Activated CD4-positive, alpha-beta T cell treated with anti-CD3 and anti-CD28 coated beads, Interleukin-2, amount 50 U/mL, for 4 hours (primary cell): ENCODE results near the gene FRMPD4.

ENCODE experiments used
- DNase-seq, 2 experiments: peaks; one replicate each; pipeline ENCODE4 v3.0.0-alpha.2; 2020

Gene FRMPD4

DNA sequence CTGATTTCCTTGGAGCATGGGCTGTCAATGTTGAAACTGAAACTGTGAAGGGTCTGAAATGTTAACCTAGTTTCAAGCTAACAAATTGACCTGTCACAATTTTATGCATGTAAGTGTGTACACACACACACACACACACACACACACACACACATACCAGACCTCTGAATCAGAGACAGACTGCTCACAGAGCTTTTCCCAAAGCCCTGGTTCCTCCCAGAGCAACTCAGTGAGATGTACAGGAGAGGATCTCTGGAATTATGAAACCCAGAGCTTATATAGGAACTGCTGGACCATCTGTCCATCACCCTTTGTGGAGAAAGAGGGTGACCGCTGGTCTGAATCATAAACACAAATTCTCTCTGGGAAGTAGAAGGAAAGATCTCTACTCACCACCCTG is 424.8 kb downstream of the FRMPD4 start:
- DNase-seq = no peak

DNA sequence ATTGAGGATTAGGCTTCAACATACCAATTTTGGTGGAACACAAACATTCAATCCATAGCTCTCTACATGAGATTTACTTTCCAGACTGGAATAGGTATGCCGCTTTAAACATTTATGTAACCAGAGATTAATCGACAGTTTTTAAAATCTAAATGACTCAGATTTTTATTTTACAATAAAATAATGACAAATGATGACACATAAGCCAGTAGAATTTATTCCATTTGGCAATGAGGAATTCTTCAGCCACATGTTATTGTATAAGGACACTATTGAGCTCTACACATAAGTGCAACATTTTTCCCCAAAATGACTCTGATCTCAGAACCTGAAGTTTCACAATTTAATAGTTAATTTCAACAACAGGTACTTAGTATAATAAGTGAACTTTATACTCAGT is 425.9 kb downstream of the FRMPD4 start:
- DNase-seq = no peak

- DNase-seq = no peak
Observed at GRCh38 chrX:12567857-12568256, 429.6 kb downstream of the FRMPD4 start.

GRCh38 chrX:12570859-12571501 is 432.7 kb downstream of the FRMPD4 start:
- no peak for DNase-seq

DNA sequence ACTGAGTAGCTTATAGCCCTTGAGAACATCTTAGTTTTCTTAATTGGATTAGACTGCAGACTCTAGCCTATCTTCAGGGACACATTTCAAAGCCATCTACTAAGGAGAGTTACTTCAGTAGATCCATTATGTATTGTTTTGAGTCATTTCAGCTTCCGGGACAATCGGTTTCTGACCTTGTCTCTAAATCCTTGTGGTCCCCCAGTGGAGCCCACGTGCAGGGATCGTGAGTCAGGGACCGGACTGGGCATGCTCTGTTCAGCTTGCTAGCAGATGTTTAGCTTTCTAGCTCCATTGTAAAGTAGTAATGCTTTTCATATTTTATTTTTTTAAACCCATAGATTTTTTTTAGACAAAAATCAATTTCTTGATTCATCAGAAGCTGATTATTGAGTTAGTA is 441.0 kb downstream of the FRMPD4 start:
- no peak for DNase-seq

GRCh38 chrX:12580548-12580947 is 442.3 kb downstream of the FRMPD4 start:
- no peak for DNase-seq

GRCh38 chrX:12581546-12581945 is 443.3 kb downstream of the FRMPD4 start:
- no peak for DNase-seq

- no peak for DNase-seq
Observed at GRCh38 chrX:12582649-12583048, 444.4 kb downstream of the FRMPD4 start.

GRCh38 chrX:12583543-12583942 is 445.3 kb downstream of the FRMPD4 start:
- no peak for DNase-seq

DNA sequence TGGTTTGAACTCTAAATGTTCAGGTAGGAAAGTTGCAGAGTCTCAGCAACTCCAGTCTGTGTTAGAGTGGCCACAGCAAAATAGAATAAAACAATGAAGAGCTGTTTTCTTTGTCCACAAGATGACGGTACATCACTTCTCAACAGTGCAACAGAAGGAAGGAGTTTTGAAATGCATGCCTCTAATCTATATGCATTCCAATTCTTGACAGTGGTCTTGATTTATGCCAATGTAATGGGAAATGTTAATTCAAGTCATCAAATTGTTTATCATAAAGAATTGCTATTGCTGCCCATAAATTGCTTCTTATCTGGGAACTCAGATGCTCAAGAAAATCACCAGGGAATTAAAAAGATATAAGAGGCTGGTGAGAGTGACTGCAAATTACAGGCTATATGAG is 457.4 kb downstream of the FRMPD4 start:
- DNase-seq = no peak

DNA sequence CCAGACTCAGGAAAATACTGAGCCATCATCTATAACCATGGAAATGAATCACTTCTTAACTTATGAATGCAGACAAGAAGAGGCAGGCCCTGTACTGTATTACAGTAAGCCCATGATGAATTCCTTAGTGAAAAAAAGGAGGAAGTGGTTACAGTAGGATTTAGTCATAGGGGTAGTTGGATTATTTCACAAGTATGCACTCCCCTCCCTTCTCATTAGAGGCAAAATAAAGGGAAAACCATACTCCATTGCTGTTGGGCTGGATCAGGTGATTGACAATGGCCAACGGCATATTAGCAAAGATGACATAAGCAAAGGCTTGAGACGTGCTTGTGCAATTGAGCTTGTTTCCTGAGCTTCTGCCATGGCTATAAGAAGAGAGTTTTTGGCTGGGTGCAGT is 471.8 kb downstream of the FRMPD4 start:
- DNase-seq = no peak

DNA sequence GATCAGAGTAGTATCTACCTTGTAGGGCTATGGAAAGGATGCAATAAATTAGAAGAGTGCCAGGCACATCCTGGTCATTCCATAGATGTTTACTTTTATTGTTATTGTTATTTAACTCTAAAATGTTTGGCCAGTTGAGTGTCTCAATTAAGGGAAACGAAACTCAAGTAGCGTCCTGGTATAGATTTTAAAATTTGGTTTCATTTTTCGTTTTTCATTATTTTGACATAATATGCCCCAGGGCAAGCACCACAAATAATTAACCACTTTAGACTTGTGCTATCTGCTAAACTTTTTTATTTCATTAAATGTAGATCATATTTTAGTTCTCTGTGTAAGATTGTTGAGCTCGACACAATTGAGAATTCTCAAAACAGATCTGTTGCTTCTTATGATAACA is 473.2 kb downstream of the FRMPD4 start:
- DNase-seq = no peak

DNA sequence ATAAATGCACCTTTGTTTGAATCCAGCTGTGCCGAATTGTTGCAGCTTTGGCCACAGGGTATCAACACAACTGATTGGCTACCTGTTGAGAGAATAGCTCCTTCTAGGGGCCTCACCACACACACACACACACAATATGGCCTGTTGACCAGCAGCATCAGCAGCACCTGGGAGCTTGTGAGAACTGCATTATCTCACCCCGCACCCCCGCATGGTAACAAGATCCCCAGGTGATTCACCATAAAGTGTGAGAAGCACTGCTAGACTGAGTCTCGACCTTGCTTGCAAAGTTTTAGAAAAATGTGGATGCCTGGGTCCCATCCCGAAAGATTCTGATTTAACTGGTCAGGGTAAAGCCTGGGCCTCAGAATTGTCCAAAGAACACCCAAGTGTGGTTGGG is 476.0 kb downstream of the FRMPD4 start:
- no peak for DNase-seq

DNA sequence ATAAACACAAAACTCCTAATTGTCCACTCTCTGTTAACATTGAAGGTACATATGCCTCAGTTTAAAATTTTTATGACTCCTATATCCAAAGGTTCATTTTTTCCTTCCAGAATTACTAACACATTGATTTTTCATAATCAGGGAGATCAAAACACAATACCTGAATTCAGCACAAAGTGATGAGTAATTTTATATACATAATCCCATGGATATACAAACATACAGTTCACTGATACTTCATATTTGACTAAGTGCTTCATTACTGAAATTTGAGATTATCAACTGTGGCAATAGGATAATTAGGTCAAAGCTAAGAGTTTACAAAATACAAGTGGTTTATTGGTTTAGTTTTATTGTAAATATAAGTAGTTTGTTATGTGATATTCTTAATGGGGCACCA is 476.8 kb downstream of the FRMPD4 start:
- DNase-seq = no peak

- no peak for DNase-seq
Observed at GRCh38 chrX:12617241-12617640, 479.0 kb downstream of the FRMPD4 start.

DNA sequence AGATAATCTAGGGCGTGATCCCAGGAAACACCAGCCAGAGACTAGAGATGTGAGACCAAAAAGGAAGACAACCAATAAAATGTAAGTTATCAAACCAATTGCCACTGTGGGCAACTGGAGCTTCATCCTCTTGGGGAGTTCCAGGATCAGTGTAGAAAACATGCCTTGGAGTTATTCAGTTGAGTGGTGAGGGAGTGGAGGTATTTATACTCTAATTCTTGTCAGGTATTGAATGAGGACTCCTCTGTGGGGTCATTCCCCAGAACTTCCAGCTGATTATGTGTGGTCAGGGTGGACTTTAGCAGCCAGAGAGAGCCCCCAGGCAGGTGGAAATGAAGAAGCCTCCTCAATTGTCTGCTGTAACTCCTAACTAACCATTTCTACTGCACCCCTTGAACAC is 509.0 kb downstream of the FRMPD4 start:
- no peak for DNase-seq

DNA sequence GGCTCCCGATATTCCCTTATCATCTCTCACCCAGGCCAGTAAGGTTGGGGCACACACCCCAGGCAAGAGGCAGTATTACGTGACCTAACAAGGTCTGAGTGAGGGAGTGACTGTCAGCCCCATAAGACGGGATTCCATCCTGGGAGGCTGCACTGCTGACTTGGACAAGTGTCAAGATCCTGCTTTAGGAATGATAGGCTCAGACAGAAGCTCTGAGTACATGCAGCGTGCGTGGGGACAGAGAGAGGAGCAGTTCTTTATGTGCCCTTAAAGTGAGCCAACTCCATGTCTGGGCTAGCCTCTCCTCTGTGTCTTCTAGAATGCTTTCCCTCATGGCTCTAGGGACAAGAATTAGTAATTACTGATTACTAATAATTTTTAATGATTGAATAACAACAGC is 510.7 kb downstream of the FRMPD4 start:
- DNase-seq = no peak

DNA sequence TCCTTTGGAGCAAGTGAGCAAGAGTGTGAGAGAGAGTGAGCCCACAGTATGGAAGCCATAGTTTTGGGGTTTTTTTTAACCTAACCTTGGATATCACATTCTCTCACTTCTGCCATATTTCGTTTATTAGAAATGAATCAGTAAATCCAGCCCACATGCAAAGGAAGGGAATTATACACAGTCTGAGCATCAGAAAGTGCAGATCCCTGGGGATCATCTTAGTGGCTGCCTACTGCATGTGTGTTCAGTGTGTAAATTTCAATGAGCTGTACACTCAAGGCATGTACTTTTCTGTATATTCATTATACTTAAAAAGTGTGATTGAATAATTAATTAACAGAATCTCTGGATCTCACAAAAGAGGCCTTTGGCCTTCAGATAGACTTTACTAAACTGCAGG is 519.2 kb downstream of the FRMPD4 start:
- DNase-seq = no peak

GRCh38 chrX:12657881-12658280 is 519.6 kb downstream of the FRMPD4 start:
- DNase-seq = no peak

GRCh38 chrX:12661464-12661863 is 523.2 kb downstream of the FRMPD4 start:
- DNase-seq = no peak

- no peak for DNase-seq
Observed at GRCh38 chrX:12672367-12673106, 534.3 kb downstream of the FRMPD4 start.

DNA sequence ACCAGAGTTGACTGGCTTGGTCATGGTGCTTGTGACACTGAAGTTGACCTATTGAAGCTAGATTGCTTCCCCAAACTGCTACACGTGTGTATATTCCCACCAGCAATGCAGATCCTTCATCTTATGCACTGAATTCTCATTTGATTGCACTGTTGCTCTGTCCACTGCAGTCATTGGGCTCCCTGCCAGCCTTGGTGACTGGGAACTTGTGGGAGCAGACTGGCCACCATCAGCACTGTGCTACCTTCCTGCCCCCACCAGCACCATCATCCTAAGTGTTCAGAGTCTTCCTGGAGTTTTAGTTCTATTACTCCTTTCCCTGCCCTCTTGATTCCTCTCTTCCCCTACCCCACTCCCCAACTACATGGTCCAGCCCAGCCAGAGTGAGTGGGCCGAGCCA is 535.2 kb downstream of the FRMPD4 start:
- DNase-seq = no peak

- no peak for DNase-seq
Observed at GRCh38 chrX:12679522-12679921, 541.2 kb downstream of the FRMPD4 start.

DNA sequence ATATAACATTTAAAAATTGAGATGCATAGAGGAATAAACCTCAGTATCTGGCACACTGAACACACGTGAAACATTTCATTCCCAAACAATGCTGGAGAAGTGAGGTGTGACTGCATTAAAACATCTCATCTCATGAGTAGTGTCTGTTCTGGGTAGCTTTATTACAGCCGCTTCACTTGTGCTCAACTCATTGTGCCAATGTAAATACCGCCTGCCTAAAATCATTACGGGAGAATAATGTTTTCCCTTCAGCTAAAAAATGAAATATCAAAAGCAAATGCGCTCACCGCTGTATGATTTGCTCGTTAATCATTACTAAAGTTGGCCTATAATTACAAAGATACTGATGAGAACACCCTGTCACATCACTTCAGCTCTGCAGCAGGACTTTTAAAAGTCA is 542.8 kb downstream of the FRMPD4 start:
- no peak for DNase-seq

- no peak for DNase-seq
Observed at GRCh38 chrX:12685541-12685940, 547.3 kb downstream of the FRMPD4 start.
